ENCODE measurements around the gene CANT1. TPM values are rescaled to one million over a fixed set of nuclear protein-coding genes. Genes with fewer than 3 reads are reported as not detected.

The CANT1 gene
- total and polyA plus RNA-seq, 12 donors: 10.3 to 78.3 (median 40.4) TPM

GRCh38 chr17:79024901-79025737, 15.6 kb upstream of the CANT1 start:
- Histone ChIP-seq H3K27me3 (no peaks in the 10 kb centered on the region), H3K4me3 (peak overlapping the region in 2 of 4 donors; percentile 72 to 73), H3K27ac (peak overlapping the region; percentile 61 to 100 (median 95)), H3K36me3 (replicated peaks in 1 of 2) (no peaks in the 10 kb centered on the region), H3K9me3 (replicated peaks in 1 of 3) (no peaks in the 10 kb centered on the region), H3K4me1 (replicated peaks in 1 of 2) (peaks cover 61 to 80% of the 10 kb centered on the region in 2 donors)
- intact Hi-C loops (cut with DNase I): no loop called here
- peak in 6 of 7 donors; percentile 69 to 79 (median 70) for DNase-seq
- TF ChIP-seq POLR2A (IDR thresholded peaks at IDR 0.05): peak in 1 of 2 donors; percentile 77
- no peak for TF ChIP-seq CTCF (IDR thresholded peaks at IDR 0.05)
- 27 to 38% (median 30%) methylated on average over 27 to 31 of the region's 31 CpGs for WGBS, 4 donors

GRCh38 chr17:79023886-79024771, 14.6 kb upstream of the CANT1 start, which contains the start of gene C1QTNF1:
TSS of gene C1QTNF1 (plus strand) at chr17:79024169. CDS start at chr17:79043969, 19,800 bp downstream.
- TF ChIP-seq CTCF (IDR thresholded peaks at IDR 0.05) (peak; percentile 10 to 73 (median 59)), POLR2A (IDR thresholded peaks at IDR 0.05) (peak in 1 of 2 donors; percentile 72)
- 2% methylated on average over 17 to 77 of the region's 77 CpGs for WGBS, 4 donors
- no peaks in the 10 kb centered on the region for H3K36me3 ChIP-seq (replicated peaks in 1 of 2)
- peak; percentile 50 to 78 (median 66) for DNase-seq
- peak within 1 kb of the TSS in 3 of 4 donors; percentile 72 to 77 (median 73) for H3K4me3 ChIP-seq
- H3K4me1 ChIP-seq (replicated peaks in 1 of 2): peaks cover 66 to 87% of the 10 kb centered on the region in 2 donors
- no peaks in the 10 kb centered on the region for H3K9me3 ChIP-seq (replicated peaks in 1 of 3)
- peak within 1 kb of the TSS; percentile 61 to 100 (median 95) for H3K27ac ChIP-seq
- intact Hi-C loops (cut with DNase I): no loop called here
- H3K27me3 ChIP-seq: no peaks in the 10 kb centered on the region

- H3K4me3 ChIP-seq: peak overlapping the region in 1 of 4 donors; percentile 72
- H3K36me3 ChIP-seq (replicated peaks in 1 of 2): no peaks in the 10 kb centered on the region
- no peak for TF ChIP-seq POLR2A (IDR thresholded peaks at IDR 0.05)
- TF ChIP-seq CTCF (IDR thresholded peaks at IDR 0.05): no peak
- no peaks in the 10 kb centered on the region for H3K27me3 ChIP-seq
- peak overlapping the region; percentile 51 to 100 (median 94) for H3K27ac ChIP-seq
- intact Hi-C loops (cut with DNase I): no loop called here
- no peaks in the 10 kb centered on the region for H3K9me3 ChIP-seq (replicated peaks in 1 of 3)
- WGBS, 4 donors: 79 to 84% (median 79%) methylated on average over 9 to 12 of the region's 12 CpGs
- H3K4me1 ChIP-seq (replicated peaks in 1 of 2): peaks cover 61 to 84% of the 10 kb centered on the region in 2 donors
- DNase-seq: peak in 5 of 7 donors; percentile 6 to 53 (median 26)
Measured at GRCh38 chr17:79023180-79023705, 13.7 kb upstream of the CANT1 start.
